Measurements from ENCODE around the gene RNF224. TPM values are rescaled to one million over a fixed set of nuclear protein-coding genes. Genes with fewer than 3 reads are reported as not detected.

The RNF224 gene
- polyA plus RNA-seq, 1 donor from 2014 or later = not detected

- Histone ChIP-seq H3K79me2 (replicated peaks; ENCODE audit: insufficient read depth, low read length) (no peaks in the 10 kb centered on the region), H3K4me2 (ENCODE audit: low read length) (no peak overlapping the region), H3K27ac (ENCODE audit: low read length) (no peak overlapping the region), H3K27me3 (ENCODE audit: insufficient read depth, low read depth, low read length) (no peaks in the 10 kb centered on the region), H3K36me3 (ENCODE audit: insufficient read depth, low read length) (no peaks in the 10 kb centered on the region), H3K9me3 (ENCODE audit: low read length) (no peaks in the 10 kb centered on the region), H4K20me1 (ENCODE audit: insufficient read depth) (no peaks in the 10 kb centered on the region), H3K9me2 (ENCODE audit: insufficient read depth, low read length) (no peaks in the 10 kb centered on the region), H2AFZ (ENCODE audit: low read depth, low read length) (no peak overlapping the region), H3K4me3 (ENCODE audit: low read length) (no peak overlapping the region), H3F3A (ENCODE audit: insufficient read depth, low read length, poor library complexity, severe bottlenecking) (no peaks in the 10 kb centered on the region), H3K9ac (ENCODE audit: low read length) (no peak overlapping the region)
- TF ChIP-seq CTCF (IDR thresholded peaks at IDR 0.05; ENCODE audit: poor library complexity, severe bottlenecking) = no peak
- TF ChIP-seq REST (IDR thresholded peaks at IDR 0.05; ENCODE audit: borderline replicate concordance) = no peak
- no peak for TF ChIP-seq TAF1 (IDR thresholded peaks at IDR 0.05; ENCODE audit: low read depth)
- TF ChIP-seq EZH2 (IDR thresholded peaks at IDR 0.05; ENCODE audit: borderline replicate concordance, insufficient read depth, low read length, poor library complexity, severe bottlenecking) = no peak
- TF ChIP-seq SMC3 (conservative IDR thresholded peaks at IDR 0.05; ENCODE audit: poor library complexity) = no peak
- no peak for TF ChIP-seq RAD21 (conservative IDR thresholded peaks at IDR 0.05)
- TF ChIP-seq MXI1 (conservative IDR thresholded peaks at IDR 0.05; ENCODE audit: poor library complexity, severe bottlenecking) = no peak
- no peak for TF ChIP-seq EP300 (conservative IDR thresholded peaks at IDR 0.05; ENCODE audit: poor library complexity, severe bottlenecking)
- no peak for TF ChIP-seq POLR2AphosphoS5 (IDR thresholded peaks at IDR 0.05)
These were observed 35.6 kb downstream of the RNF224 start for GRCh38 chr9:137262909-137263285.

- no peaks in the 10 kb centered on the region for H4K20me1 ChIP-seq (ENCODE audit: insufficient read depth)
- H3K79me2 ChIP-seq (replicated peaks; ENCODE audit: insufficient read depth, low read length) = no peaks in the 10 kb centered on the region
- H3K4me3 ChIP-seq (ENCODE audit: low read length) = no peak overlapping the region
- no peaks in the 10 kb centered on the region for H3K27me3 ChIP-seq (ENCODE audit: insufficient read depth, low read depth, low read length)
- no peak overlapping the region for H3K9ac ChIP-seq (ENCODE audit: low read length)
- no peaks in the 10 kb centered on the region for H3K9me2 ChIP-seq (ENCODE audit: insufficient read depth, low read length)
- no peaks in the 10 kb centered on the region for H3K9me3 ChIP-seq (ENCODE audit: low read length)
- H3F3A ChIP-seq (ENCODE audit: insufficient read depth, low read length, poor library complexity, severe bottlenecking) = no peaks in the 10 kb centered on the region
- no peak overlapping the region for H3K27ac ChIP-seq (ENCODE audit: low read length)
- no peaks in the 10 kb centered on the region for H3K36me3 ChIP-seq (ENCODE audit: insufficient read depth, low read length)
- no peak overlapping the region for H3K4me2 ChIP-seq (ENCODE audit: low read length)
- TF ChIP-seq EZH2 (IDR thresholded peaks at IDR 0.05; ENCODE audit: borderline replicate concordance, insufficient read depth, low read length, poor library complexity, severe bottlenecking) (no peak), REST (IDR thresholded peaks at IDR 0.05; ENCODE audit: borderline replicate concordance) (no peak), RAD21 (conservative IDR thresholded peaks at IDR 0.05) (no peak), CTCF (IDR thresholded peaks at IDR 0.05; ENCODE audit: poor library complexity, severe bottlenecking) (no peak), SMC3 (conservative IDR thresholded peaks at IDR 0.05; ENCODE audit: poor library complexity) (no peak), MXI1 (conservative IDR thresholded peaks at IDR 0.05; ENCODE audit: poor library complexity, severe bottlenecking) (no peak), POLR2AphosphoS5 (IDR thresholded peaks at IDR 0.05) (no peak), TAF1 (IDR thresholded peaks at IDR 0.05; ENCODE audit: low read depth) (no peak), EP300 (conservative IDR thresholded peaks at IDR 0.05; ENCODE audit: poor library complexity, severe bottlenecking) (no peak)
- H2AFZ ChIP-seq (ENCODE audit: low read depth, low read length) = no peak overlapping the region
These were observed 36.2 kb downstream of the RNF224 start for GRCh38 chr9:137263506-137263905.
